Panc1 (cell line): ENCODE results near the gene SPATA46. TPM values are rescaled to one million over a fixed set of nuclear protein-coding genes. Genes with fewer than 3 reads are reported as not detected.

Experiments
- ATAC-seq: fragments of 200-7000 bp; cut with Tn5 transposase; 2 replicates; pipeline ENCODE4 v1.9.1; 2020; ENCODE audit warnings: mild to moderate bottlenecking, moderate library complexity
- BruUV-seq: library from RNA; stranded (reverse); fragments of 400-500 nt; replicated peaks from 2 replicates; lab custom pipeline; 2021; lab: Mats Ljungman, UMichigan
- CTCF ChIA-PET: fragments of 300-600 bp; sonication (Branson Sonifier 250); formaldehyde crosslinking; loops from one replicate; lab custom pipeline; 2022; ENCODE audit warnings: antibody characterized with exemption; lab: Charles Lee
- POLR2A ChIA-PET: fragments of 300-600 bp; sonication (Branson Sonifier 250); formaldehyde crosslinking; loops from one replicate; lab custom pipeline; 2022; ENCODE audit warnings: antibody characterized with exemption; lab: Charles Lee
- DNase-seq: peaks from one replicate; pipeline ENCODE4 v3.0.0-alpha.2; 2010; ENCODE audit warnings: low read depth, low spot score
- H3K27ac ChIP-seq: 2 replicates; pipeline ENCODE4 v1.5.1; 2011; ENCODE audit warnings: mild to moderate bottlenecking, low read length, inconsistent platforms
- H3K27me3 ChIP-seq: fragments of 200-500 bp; sonication (Bioruptor generic); 2 replicates; pipeline ENCODE4 v1.6.0; 2014; ENCODE audit warnings: low read length, inconsistent platforms; ENCODE audit not compliant: control insufficient read depth, insufficient read depth
- H3K36me3 ChIP-seq: fragments of 200-500 bp; sonication (Bioruptor generic); 2 replicates; pipeline ENCODE4 v1.5.1; 2014; ENCODE audit warnings: inconsistent platforms, mild to moderate bottlenecking, low read length, moderate library complexity; ENCODE audit not compliant: control insufficient read depth, insufficient read depth
- H3K4me1 ChIP-seq: 2 replicates; pipeline ENCODE4 v1.5.1; 2011; ENCODE audit warnings: inconsistent platforms, mild to moderate bottlenecking, low read length, moderate library complexity; ENCODE audit not compliant: control insufficient read depth, insufficient read depth
- H3K4me3 ChIP-seq, 2 experiments: 2 replicates each; pipeline ENCODE4 v1.5.1; 2011 to 2012; ENCODE audit warnings: low read depth in 2 of 2, low read length in 2 of 2, mild to moderate bottlenecking in 2 of 2, inconsistent platforms in 1 of 2, moderate library complexity in 1 of 2
- H3K9me3 ChIP-seq: fragments of 200-500 bp; sonication (Bioruptor generic); 2 replicates; pipeline ENCODE4 v1.5.1; 2014; ENCODE audit warnings: low read depth, mild to moderate bottlenecking, inconsistent platforms, low read length, moderate library complexity; ENCODE audit not compliant: control insufficient read depth, insufficient read depth
- CTCF ChIP-seq: fragments of 450-650 bp; IDR thresholded peaks from 2 replicates; pipeline ENCODE4 v1.5.1; 2017; ENCODE audit warnings: mild to moderate bottlenecking
- POLR2AphosphoS5 ChIP-seq: IDR thresholded peaks from 2 replicates; pipeline ENCODE4 v1.6.1; 2012; ENCODE audit warnings: mild to moderate bottlenecking, low read depth, low read length, moderate library complexity
- REST ChIP-seq, 2 experiments: IDR thresholded peaks; 2 replicates each; pipeline ENCODE4 v1.6.1; 2011 to 2012; ENCODE audit warnings: low read depth in 2 of 2, control low read depth in 1 of 2, low read length in 1 of 2, mild to moderate bottlenecking in 1 of 2, moderate library complexity in 1 of 2; ENCODE audit not compliant: insufficient read depth in 1 of 2
- SIN3A ChIP-seq: IDR thresholded peaks from 2 replicates; pipeline ENCODE4 v1.6.1; 2012; ENCODE audit warnings: low read depth, mild to moderate bottlenecking, low read length, moderate library complexity, borderline replicate concordance; ENCODE audit not compliant: insufficient read depth
- TCF7L2 ChIP-seq: IDR thresholded peaks from 2 replicates; pipeline ENCODE4 v1.6.1; 2011; ENCODE audit warnings: mild to moderate bottlenecking, low read depth, low read length, inconsistent platforms
- in situ Hi-C: cut with HindIII; loops from 2 replicates; pipeline ENCODE4 v1.10.0; 2016; ENCODE audit warnings: low sequenced_read_pairs, low pct_unique_long_range_greater_than_20kb
- intact Hi-C: fragments of 100-400 bp; cut with micrococcal nuclease; formaldehyde crosslinking; loops from one replicate; pipeline ENCODE4 v1.10.0; 2022; ENCODE audit not compliant: unreplicated experiment
- total RNA-seq: library from RNA; stranded (reverse); gene quantifications from one replicate; pipeline ENCODE4 v1.2.1, GENCODE V29; 2021; ENCODE audit not compliant: unreplicated experiment

SPATA46 gene
- total RNA-seq, 1 experiment from 2014 or later = not detected

- no peak for DNase-seq
- Histone ChIP-seq H3K27me3 (no peaks in the 10 kb centered on the region), H3K27ac (no peak overlapping the region), H3K4me1 (no peaks in the 10 kb centered on the region), H3K36me3 (peaks cover 4% of the 10 kb centered on the region; the same call in 1 of the 2 replicates), H3K4me3 (no peak overlapping the region), H3K9me3 (no peaks in the 10 kb centered on the region)
- no TSS peak for BruUV-seq
- TF ChIP-seq REST (IDR thresholded peaks at IDR 0.05; ENCODE audit: insufficient read depth in 1 of 2, low read depth in 2 of 2, low read length in 1 of 2) (no peak), CTCF (no peak), POLR2AphosphoS5 (no peak), SIN3A (no peak), TCF7L2 (no peak)
- ChIA-PET POLR2A (no interaction called here), CTCF (no interaction called here)
- intact Hi-C loops = no loop called here
- in situ Hi-C loops = no loop called here
- no peak for ATAC-seq
Measured at GRCh38 chr1:162360237-162360873, 16.3 kb downstream of the SPATA46 start.

GRCh38 chr1:162359523-162360236 is 17.0 kb downstream of the SPATA46 start:
- Histone ChIP-seq H3K27ac (no peak overlapping the region), H3K9me3 (no peaks in the 10 kb centered on the region), H3K36me3 (peaks cover 4% of the 10 kb centered on the region; the same call in 1 of the 2 replicates), H3K4me3 (no peak overlapping the region), H3K4me1 (no peaks in the 10 kb centered on the region), H3K27me3 (no peaks in the 10 kb centered on the region)
- DNase-seq = no peak
- ATAC-seq = no peak
- in situ Hi-C loops = no loop called here
- ChIA-PET CTCF (no interaction called here), POLR2A (no interaction called here)
- intact Hi-C loops = no loop called here
- TF ChIP-seq SIN3A (no peak), CTCF (no peak), REST (IDR thresholded peaks at IDR 0.05; ENCODE audit: insufficient read depth in 1 of 2, low read depth in 2 of 2, low read length in 1 of 2) (no peak), TCF7L2 (no peak), POLR2AphosphoS5 (no peak)
- no TSS peak for BruUV-seq
